Effector memory CD4-positive, alpha-beta T cell (primary cell): Measurements from ENCODE around the gene ROR2.

Source experiments
- DNase-seq, 3 donors: peaks; one replicate each; pipeline ENCODE4 v3.0.0-alpha.2; 2020
- H3K27ac ChIP-seq: 2 replicates; pipeline ENCODE4 v1.7.0; 2013; ENCODE audit warnings: mild to moderate bottlenecking, low read length, moderate library complexity; ENCODE audit not compliant: insufficient read depth, poor library complexity, severe bottlenecking
- H3K27me3 ChIP-seq: replicated peaks from 2 replicates; pipeline ENCODE4 v1.7.0; 2013; ENCODE audit warnings: mild to moderate bottlenecking, low read length; ENCODE audit not compliant: insufficient read depth, control insufficient read depth, poor library complexity, severe bottlenecking
- H3K36me3 ChIP-seq: 2 replicates; pipeline ENCODE4 v1.7.0; 2013; ENCODE audit warnings: mild to moderate bottlenecking, low read length, moderate library complexity; ENCODE audit not compliant: control insufficient read depth, insufficient read depth
- H3K4me1 ChIP-seq: 2 replicates; pipeline ENCODE4 v1.7.0; 2013; ENCODE audit warnings: low read length, mild to moderate bottlenecking; ENCODE audit not compliant: control insufficient read depth, insufficient read depth, poor library complexity, severe bottlenecking
- H3K4me3 ChIP-seq: 2 replicates; pipeline ENCODE4 v1.7.0; 2013; ENCODE audit warnings: low read length, low read depth, mild to moderate bottlenecking; ENCODE audit not compliant: insufficient read depth, poor library complexity, severe bottlenecking
- H3K9me3 ChIP-seq: 2 replicates; pipeline ENCODE4 v1.7.0; 2013; ENCODE audit warnings: mild to moderate bottlenecking, low read length, moderate library complexity; ENCODE audit not compliant: control insufficient read depth

The ROR2 gene

DNA sequence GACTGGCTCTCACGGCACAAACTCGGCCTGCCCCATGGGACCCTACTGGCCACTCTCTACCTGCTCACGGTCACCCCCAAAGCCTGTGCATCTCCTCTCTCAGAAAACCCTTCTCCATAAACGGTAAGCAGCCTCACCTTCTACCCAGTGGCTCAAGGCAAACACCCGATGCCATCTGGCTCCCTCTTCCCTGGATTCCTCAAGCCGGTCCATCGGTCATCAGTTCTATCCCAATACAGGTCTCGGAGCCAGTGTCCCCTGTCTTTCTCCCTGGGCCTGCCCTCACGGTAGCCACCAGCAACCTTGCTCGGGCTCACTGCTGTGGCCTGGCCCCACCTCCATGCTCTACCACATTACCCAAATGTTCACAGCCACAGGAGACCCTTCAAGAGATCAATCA lies 134.1 kb downstream of the ROR2 start:
- Histone ChIP-seq H3K36me3 (no peaks in the 10 kb centered on the region), H3K4me3 (no peak overlapping the region), H3K27me3 (no peaks in the 10 kb centered on the region), H3K4me1 (no peaks in the 10 kb centered on the region), H3K27ac (no peak overlapping the region), H3K9me3 (no peaks in the 10 kb centered on the region)
- no peak for DNase-seq

DNA sequence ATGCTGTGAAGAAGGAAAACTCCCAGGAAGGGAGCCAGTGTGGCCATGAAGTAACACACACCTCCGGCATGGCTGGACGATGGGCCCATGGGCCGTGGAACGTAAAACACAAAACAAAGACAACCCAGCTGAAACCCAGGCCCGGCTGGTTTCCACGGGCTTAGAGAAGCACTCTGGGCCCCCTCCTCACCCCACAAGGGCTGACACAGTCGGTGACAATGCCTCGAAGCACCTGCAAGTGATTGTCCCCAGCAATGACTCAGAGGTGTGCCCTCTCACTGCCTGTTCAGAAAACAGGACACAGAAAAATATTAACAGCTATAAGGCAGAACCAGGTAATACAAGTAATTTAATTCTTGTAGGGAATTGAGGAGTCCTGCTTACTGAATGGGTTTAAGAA lies 135.3 kb downstream of the ROR2 start:
- Histone ChIP-seq H3K4me3 (no peak overlapping the region), H3K4me1 (no peaks in the 10 kb centered on the region), H3K36me3 (no peaks in the 10 kb centered on the region), H3K9me3 (no peaks in the 10 kb centered on the region), H3K27ac (no peak overlapping the region), H3K27me3 (no peaks in the 10 kb centered on the region)
- DNase-seq: no peak

DNA sequence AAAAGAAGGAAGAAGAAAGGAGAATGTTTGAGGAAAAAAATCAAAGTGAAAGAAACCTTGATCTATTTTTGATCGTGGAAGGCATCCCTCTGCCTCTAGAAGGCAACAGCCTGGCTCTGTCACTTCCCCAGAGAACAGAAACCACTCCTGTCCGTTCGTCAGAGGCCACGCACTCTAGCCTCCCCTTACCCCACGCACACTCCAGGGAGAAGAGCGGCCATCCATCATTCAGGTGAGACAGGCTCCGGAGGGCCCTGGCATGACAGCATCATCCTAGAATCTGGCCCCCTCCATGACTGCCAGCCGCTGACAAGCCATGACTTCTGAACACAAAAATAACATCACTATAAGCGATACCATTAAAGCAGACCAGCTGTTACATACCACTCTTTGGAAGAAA lies 135.8 kb downstream of the ROR2 start:
- Histone ChIP-seq H3K4me1 (no peaks in the 10 kb centered on the region), H3K36me3 (no peaks in the 10 kb centered on the region), H3K4me3 (no peak overlapping the region), H3K27ac (no peak overlapping the region), H3K27me3 (no peaks in the 10 kb centered on the region), H3K9me3 (no peaks in the 10 kb centered on the region)
- no peak for DNase-seq

DNA sequence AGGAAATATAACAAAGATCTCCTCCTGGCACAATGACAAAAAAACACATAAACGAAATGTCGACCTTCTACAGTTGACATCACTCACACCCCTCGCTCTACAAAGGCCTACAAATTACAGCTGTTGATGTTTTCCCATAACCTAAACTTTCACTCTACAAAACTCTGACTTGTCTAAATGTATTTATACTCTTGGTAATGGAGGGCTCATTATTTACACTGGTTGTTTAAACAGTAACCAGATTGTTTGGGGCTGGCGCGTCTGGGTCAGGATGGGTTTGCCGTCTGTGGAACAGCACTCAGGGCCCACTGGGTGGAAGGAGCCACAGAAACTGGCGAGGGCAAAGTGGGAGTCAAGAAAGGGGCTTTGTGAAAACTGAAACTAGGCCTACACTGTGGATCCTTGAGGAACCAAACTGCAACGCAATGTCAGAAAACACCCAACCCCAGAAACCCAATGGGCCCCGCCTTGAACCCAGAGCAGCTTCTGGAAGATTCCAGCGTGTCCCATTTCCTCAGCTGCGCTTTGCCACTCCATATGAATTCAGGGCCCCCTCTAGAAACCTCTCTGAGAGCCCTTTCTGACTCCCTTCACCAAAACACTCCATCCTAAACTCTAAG lies 136.7 kb downstream of the ROR2 start:
- Histone ChIP-seq H3K9me3 (no peaks in the 10 kb centered on the region), H3K4me3 (no peak overlapping the region), H3K36me3 (no peaks in the 10 kb centered on the region), H3K4me1 (no peaks in the 10 kb centered on the region), H3K27me3 (no peaks in the 10 kb centered on the region), H3K27ac (no peak overlapping the region)
- no peak for DNase-seq

DNA sequence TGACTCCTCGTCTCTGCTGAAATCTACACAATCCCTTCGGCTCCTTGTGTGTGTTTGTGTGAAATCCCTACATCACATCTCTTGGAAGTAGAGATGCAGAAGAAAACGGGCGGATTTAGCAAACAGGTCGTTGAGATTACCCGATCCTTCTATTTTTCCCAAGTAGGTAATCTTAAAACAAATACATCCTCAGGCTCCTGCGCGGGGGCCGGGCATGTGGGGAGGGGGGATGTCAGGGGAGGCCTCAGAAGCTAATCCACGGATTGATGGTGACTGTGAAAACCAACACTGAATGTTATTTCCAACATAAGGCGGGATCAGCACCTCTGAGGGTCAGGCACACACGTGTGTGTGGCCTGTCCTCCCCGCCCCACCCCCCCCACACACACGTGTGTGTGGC lies 137.8 kb downstream of the ROR2 start:
- no peaks in the 10 kb centered on the region for H3K36me3 ChIP-seq
- no peaks in the 10 kb centered on the region for H3K4me1 ChIP-seq
- H3K27ac ChIP-seq: no peak overlapping the region
- H3K4me3 ChIP-seq: no peak overlapping the region
- H3K27me3 ChIP-seq: no peaks in the 10 kb centered on the region
- DNase-seq: no peak
- no peaks in the 10 kb centered on the region for H3K9me3 ChIP-seq

DNA sequence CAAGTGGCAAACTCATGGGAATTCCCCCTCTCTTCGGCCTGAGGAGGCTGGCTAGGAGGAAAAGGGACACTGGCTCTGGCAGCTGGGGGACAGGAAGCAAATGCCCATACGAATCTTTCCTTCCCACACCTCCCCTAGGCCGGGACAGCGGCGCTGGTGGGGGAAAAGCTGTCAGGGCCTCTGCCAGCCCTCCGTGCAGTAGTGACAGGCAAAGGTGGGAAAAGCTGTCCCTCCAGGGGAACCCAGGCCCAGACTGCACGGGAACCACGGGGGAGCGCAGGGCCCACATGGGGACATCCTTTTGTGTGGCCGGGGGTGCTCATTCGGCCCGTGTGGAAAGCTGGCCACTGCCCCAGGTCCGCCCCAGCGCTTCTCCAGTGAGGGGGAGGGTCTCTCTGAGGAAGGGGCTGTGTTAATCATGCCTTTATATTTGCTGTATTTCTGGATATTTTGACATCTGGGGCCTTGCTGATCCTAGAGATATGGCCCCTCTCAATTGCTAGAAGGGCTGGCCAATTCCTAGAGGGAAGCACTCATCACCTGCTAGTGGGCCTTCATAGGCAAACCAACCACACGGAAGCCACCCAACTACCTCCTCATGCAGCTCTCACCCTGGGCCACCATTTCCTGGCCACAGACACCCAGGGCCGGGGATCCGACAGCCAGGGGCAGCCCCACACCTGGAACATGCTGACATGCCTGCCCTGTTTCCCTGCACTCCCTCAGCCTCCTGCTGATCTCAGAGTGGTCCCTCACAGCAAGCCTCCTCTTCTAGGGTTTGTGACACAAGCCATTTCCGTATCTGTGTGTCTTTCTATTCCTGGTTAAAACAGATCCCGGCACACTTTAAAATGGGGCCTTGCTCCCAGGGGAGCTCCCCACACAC lies 138.8 kb downstream of the ROR2 start:
- Histone ChIP-seq H3K36me3 (no peaks in the 10 kb centered on the region), H3K27me3 (no peaks in the 10 kb centered on the region), H3K9me3 (no peaks in the 10 kb centered on the region), H3K27ac (no peak overlapping the region), H3K4me3 (no peak overlapping the region), H3K4me1 (no peaks in the 10 kb centered on the region)
- no peak for DNase-seq

DNA sequence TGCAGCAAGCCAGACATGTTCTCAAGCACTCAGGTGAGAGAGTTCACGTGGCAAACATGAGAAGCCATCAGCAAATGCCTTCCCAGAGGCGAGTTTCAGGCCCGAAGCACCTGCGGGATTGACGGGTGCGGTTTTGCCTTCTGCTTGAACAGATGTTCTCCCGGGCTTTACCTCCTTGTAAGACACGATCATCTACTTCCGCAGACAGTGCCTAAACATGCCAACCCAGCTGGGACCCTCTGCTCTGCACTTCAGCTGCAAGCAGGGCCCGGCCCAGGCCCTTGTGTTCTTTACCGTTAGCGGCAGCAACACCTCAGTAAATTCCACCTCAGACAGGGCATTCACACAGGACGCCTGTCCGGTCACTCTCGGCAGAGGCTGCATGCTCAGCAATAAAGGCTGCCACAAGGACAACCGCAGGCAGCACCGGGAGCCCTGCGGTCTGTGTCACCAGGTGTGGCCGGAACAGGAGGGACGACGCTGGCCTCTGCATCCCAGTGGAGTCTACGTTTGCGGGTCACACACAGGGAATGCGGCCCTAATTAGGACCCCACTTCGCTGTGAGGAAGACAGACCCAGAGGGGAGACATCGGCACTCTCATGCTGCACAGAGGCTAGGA lies 139.6 kb downstream of the ROR2 start:
- Histone ChIP-seq H3K27me3 (no peaks in the 10 kb centered on the region), H3K27ac (no peak overlapping the region), H3K36me3 (no peaks in the 10 kb centered on the region), H3K9me3 (no peaks in the 10 kb centered on the region), H3K4me3 (no peak overlapping the region), H3K4me1 (no peaks in the 10 kb centered on the region)
- no peak for DNase-seq

DNA sequence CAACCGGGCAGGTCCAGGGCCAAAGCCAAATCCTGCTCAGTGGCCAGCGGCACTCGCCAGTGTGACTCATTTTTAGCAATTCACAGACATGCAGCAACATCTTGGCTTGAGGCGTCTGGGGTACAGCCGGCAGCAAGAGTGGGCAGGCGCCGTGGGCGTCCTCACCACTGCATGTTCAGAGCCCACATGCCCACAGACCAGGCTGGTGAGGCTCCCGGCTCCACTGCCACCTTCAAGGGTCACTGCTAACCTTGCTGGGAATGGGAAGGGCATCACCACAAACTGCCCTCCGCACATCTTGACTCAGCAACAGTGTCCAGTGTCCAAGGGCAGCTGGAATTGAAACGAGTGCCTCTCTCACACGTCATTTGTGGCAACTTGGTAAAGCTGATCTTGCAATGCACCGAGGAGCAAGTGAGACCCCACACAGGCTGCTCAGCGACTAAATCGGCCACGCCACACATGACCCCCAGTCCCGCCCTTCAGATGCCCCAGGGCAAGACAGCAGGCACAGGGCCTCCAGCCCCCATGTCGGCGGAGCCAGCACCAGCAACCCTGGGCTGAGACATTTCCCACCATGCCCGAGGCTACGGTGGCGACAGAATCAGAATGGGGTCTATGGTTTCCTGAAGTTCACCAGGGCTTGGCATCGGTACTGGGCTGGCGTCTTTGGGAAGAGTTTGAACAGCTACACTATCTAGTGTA lies 140.3 kb downstream of the ROR2 start:
- no peak for DNase-seq
- Histone ChIP-seq H3K9me3 (no peaks in the 10 kb centered on the region), H3K27ac (no peak overlapping the region), H3K4me3 (no peak overlapping the region), H3K4me1 (no peaks in the 10 kb centered on the region), H3K27me3 (no peaks in the 10 kb centered on the region), H3K36me3 (no peaks in the 10 kb centered on the region)

DNA sequence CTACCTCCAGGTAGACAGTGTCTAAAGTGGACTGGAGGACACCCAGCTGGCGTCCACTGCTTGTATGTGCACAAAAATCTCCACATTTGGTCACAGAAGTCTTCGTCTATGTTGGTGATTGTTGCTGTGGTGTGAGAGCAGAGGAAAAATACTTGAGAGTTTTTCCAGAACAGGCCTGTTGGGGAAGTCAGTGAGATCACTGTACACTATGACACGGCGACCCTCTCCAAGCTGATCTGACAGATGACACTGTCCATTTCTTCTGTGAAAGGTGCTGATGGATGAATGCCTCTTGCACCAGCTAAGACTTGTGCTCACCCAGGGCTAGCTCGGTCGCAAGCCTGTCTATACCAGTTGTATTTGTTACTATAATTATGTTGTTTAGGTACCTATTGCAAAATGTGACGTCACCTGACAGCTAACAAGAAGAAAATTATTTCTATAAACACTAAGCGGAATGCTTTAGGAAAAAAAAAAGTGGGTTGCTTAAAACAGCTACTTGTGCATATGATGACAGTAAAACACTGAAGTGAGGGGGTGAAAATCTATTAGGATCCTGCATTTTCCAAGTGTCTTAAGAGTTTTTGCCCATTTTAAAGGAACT lies 142.3 kb downstream of the ROR2 start:
- H3K4me3 ChIP-seq: no peak overlapping the region
- H3K9me3 ChIP-seq: no peaks in the 10 kb centered on the region
- DNase-seq: no peak
- no peaks in the 10 kb centered on the region for H3K27me3 ChIP-seq
- no peaks in the 10 kb centered on the region for H3K36me3 ChIP-seq
- no peak overlapping the region for H3K27ac ChIP-seq
- no peaks in the 10 kb centered on the region for H3K4me1 ChIP-seq
